ENCODE measurements around the gene RC3H2. TPM values are rescaled to one million over a fixed set of nuclear protein-coding genes. Genes with fewer than 3 reads are reported as not detected.

RC3H2 gene
- total and polyA plus RNA-seq, 12 donors, result 7.1 to 52.2 (median 42.9) TPM

- peaks cover 0 to 40% (median 14%) of the 10 kb centered on the region in 9 donors for H3K36me3 ChIP-seq
- DNase-seq (no peak), ATAC-seq (peak in 5 of 8 donors; percentile 8 to 46 (median 19))
- no peak for TF ChIP-seq CTCF (IDR thresholded peaks at IDR 0.05)
- H3K27me3 ChIP-seq, result no peaks in the 10 kb centered on the region
- intact Hi-C loops (cut with DNase I), result no loop called here
- no peaks in the 10 kb centered on the region for H3K9me3 ChIP-seq
- peak overlapping the region; percentile 85 to 99 (median 96) for H3K27ac ChIP-seq
- H3K4me1 ChIP-seq, result peaks cover 4 to 37% (median 25%) of the 10 kb centered on the region in 9 donors
- H3K4me3 ChIP-seq, result peak overlapping the region; percentile 64 to 97 (median 91)
- WGBS, 2 donors, result 0 to 1% methylated on average over 8 of the region's 8 CpGs
Observed at GRCh38 chr9:122827761-122828093, 77.4 kb downstream of the RC3H2 start.

- Histone ChIP-seq H3K36me3 (peaks cover 0 to 86% (median 14%) of the 10 kb centered on the region in 9 donors), H3K27me3 (no peaks in the 10 kb centered on the region), H3K4me3 (no peak overlapping the region), H3K9me3 (no peaks in the 10 kb centered on the region), H3K27ac (no peak overlapping the region), H3K4me1 (peaks cover 4 to 64% (median 49%) of the 10 kb centered on the region in 9 donors)
- intact Hi-C loops (cut with DNase I), result no loop called here
- ATAC-seq (no peak), DNase-seq (no peak)
- TF ChIP-seq CTCF (IDR thresholded peaks at IDR 0.05), result no peak
- WGBS, 2 donors, result 91% methylated on average over 4 of the region's 4 CpGs
Observed at GRCh38 chr9:122822938-122823337, 82.2 kb downstream of the RC3H2 start.

- no peak for ATAC-seq
- H3K4me1 ChIP-seq, result peaks cover 4 to 56% (median 43%) of the 10 kb centered on the region in 9 donors
- peaks cover 0 to 95% (median 14%) of the 10 kb centered on the region in 9 donors for H3K36me3 ChIP-seq
- 87 to 91% methylated on average over 6 of the region's 6 CpGs for WGBS, 2 donors
- peak overlapping the region in 6 of 10 donors; percentile 6 to 64 (median 25) for H3K27ac ChIP-seq
- intact Hi-C loops (cut with DNase I), result no loop called here
- TF ChIP-seq CTCF (IDR thresholded peaks at IDR 0.05), result no peak
- H3K4me3 ChIP-seq, result no peak overlapping the region
- DNase-seq, result no peak
- no peaks in the 10 kb centered on the region for H3K9me3 ChIP-seq
- no peaks in the 10 kb centered on the region for H3K27me3 ChIP-seq
Observed at GRCh38 chr9:122822056-122822455, 83.1 kb downstream of the RC3H2 start.

- H3K4me1 ChIP-seq, result peaks cover 0 to 55% (median 42%) of the 10 kb centered on the region in 9 donors
- H3K27me3 ChIP-seq, result no peaks in the 10 kb centered on the region
- no peak for TF ChIP-seq CTCF (IDR thresholded peaks at IDR 0.05)
- DNase-seq (no peak), ATAC-seq (peak in 5 of 8 donors; percentile 30 to 66 (median 49))
- intact Hi-C loops (cut with DNase I), result no loop called here
- H3K4me3 ChIP-seq, result no peak overlapping the region
- WGBS, 2 donors, result 32 to 41% methylated on average over 7 of the region's 7 CpGs
- peak overlapping the region in 6 of 10 donors; percentile 12 to 72 (median 42) for H3K27ac ChIP-seq
- peaks cover 0 to 98% (median 14%) of the 10 kb centered on the region in 9 donors for H3K36me3 ChIP-seq
- no peaks in the 10 kb centered on the region for H3K9me3 ChIP-seq
Observed at GRCh38 chr9:122821278-122821943, 83.7 kb downstream of the RC3H2 start.
